Measurements from ENCODE around the gene MICAL2.

The MICAL2 gene

DNA sequence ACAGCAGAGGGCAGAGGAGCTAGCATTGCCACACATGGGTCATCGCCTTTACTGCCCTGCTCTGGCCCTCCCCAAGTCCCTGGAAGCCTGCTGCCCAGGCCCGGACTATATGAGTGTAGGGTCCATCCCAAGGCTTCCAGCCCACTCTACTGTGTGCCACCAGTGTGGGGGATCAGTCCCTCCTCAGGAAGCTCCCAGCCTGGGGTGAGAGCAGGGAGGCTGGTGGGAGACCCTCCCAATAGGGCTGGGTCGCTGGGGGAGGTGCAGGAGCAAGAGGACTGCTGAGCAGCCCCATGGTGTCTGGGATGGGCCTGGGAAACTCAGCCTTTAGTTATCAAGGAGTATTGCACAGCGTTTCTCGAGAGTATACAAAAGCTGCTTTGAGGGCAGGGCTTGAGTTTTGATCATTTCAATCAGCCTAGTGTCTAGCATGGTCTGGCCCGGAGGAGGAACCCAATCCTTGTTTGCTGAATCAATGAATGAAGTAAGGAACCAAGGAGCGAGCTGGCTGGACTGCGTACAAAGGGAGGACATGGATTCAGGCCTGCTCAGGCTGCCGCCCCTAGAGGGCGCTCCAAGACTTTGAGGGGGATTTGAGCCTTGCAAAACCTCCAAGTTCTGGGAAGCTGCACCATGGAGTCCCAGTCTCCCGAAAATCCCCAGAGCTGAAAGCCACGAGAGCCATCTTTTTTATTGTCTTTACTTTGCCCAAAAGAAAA is 178.0 kb downstream of the MICAL2 start:
- DNase-seq (ENCODE audit: low read depth) = peak; percentile 91

DNA sequence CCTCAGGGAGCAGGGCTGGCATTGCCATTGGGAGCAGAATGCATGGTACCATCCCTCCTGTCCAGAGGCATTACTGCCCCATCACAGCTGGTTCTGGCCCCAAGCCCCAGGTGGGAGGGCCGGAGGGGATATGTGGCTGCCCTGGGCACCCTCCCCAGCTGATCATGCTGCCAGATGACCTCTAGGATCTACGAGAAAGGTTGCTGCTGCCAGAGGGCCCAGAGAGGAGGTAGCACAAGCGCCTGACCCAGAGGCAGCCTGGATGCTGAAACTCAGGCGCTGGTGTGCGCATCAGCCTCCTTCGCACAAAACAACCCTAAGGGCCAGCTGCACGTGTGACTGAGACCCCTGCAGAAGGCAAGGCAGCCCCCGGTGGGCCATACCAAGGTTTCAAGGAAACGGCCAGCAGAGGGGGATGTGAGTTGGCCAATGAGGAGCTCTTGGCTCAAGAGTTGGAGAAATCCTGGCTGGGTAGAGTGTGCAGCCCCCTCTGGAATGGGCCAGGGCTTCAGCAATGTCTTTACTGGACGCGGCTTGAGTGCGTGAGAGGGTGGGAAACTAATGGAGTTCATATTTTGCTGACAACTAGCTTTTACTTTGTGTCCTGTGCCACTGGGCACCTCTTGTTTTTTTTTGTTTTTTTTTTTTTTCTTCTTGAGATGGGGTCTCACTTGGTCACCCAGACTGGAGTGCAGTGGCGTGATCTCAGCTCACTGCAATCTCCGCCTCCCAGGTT is 178.7 kb downstream of the MICAL2 start:
- DNase-seq (ENCODE audit: low read depth) = no peak

DNA sequence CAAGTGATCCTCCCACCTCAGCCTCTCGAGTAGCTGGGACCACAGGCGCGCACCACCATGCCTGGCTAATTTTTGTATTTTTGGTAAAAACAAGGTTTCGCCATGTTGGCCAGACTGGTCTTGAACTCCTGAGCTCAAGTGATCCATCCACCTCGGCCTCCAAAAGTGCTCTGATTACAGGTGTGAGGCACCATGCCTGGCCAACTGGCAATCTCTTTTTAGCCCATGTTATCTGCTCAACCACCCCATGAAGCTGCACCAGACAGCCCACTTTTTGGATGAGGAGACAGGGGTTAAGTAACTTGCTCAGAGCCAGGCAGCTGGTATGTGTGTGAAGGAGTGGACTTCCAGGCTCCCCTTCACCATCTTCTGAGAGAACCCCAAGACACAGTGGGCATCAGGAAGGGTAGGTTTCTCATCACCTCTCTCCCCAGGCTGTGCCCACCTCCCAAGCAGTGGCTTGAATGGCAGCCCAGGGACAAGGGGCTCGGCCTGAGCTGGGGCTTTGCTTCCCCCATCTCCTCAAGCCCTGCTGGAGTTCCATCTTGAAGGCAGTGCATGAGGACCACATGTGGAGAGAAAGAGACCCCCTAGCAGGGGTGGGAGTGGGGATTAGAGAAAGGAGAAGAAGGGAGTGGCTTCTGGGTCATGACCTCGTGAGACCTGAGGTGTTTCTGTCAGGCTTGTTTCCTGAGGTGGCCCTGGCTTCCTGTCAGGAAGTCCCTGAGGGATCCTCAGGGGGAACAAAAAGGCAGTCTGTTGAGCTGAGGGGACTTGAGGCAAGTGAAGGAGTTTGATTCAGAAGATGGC is 179.5 kb downstream of the MICAL2 start:
- no peak for DNase-seq (ENCODE audit: low read depth)

DNA sequence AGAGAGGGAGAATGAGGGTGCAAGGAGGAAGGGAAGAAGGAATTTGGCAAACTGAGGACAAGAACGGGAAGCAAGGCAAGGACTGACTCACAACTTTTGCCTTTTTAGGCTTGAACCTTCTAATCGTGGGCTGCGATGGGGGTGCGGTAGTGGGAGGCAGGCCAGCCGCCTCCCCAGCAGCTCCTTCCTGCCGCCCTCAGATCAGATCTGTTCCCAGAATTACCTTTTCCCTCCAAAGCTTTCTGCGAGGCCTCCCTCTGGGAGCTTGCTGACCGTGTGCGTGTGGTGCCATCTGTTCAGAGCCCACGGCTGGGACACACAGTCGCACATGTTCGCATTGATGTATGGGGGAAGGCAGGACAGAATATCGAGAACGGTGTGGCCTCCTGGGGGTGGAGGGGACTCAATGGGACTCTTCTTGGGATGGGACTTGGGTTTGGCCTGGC is 180.1 kb downstream of the MICAL2 start:
- no peak for DNase-seq (ENCODE audit: low read depth)

DNA sequence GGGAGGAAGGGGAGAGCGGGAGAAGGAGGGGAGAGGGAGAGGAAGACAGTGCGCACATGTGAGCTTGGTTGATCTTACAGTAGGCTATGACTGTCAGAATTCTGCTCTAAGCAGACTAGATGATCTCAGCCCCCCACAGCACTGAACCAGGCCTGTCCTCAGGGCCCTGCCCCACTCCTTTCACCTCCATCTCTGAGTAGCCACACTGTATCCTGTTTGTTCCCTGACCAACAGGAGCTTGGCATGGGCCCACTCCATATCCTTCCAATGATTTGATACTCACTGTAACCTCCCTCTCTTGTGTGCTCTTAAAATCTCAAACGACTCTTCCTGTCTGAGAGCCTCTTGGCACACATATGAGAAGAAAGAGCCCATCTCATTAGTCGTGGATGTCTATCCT is 180.9 kb downstream of the MICAL2 start:
- no peak for DNase-seq (ENCODE audit: low read depth)

DNA sequence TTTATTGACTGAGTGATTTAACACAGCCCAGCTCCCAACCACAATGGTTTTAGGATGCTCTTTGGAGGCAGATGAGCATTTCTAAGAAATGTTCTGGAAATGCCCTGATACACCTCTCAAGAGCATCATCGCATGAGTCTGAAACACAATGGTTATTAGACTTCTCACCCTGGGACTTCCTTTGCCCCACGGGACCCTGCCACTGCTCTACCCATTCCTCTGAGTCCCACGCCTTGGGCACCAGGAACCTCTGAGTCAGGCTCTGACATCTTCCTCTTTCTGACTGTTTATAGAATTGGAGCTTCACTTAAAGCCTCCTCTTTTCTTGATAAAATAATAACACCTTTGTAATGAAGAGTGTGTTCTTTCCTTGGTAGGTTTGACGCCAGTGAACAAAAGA is 181.4 kb downstream of the MICAL2 start:
- no peak for DNase-seq (ENCODE audit: low read depth)

DNA sequence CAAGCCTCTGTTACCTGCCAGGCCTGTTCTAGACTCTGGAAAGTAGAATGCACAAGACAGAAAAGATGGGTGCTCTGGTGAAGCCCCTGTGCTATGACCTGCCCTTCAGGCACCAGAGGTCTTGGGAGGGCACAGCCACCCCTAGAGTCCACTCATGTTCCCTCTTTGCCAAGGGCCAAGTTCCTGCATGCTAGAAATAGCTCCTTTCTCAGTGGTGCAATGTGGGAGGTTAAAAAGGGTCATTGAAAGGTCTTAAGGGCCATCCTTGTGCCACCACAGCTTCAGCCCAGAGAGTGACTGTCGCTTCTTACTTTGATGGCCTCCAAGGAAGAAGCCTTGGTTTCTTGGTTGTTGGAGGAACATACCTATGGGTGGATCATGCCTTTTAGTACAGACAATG is 182.4 kb downstream of the MICAL2 start:
- DNase-seq (ENCODE audit: low read depth) = no peak

DNA sequence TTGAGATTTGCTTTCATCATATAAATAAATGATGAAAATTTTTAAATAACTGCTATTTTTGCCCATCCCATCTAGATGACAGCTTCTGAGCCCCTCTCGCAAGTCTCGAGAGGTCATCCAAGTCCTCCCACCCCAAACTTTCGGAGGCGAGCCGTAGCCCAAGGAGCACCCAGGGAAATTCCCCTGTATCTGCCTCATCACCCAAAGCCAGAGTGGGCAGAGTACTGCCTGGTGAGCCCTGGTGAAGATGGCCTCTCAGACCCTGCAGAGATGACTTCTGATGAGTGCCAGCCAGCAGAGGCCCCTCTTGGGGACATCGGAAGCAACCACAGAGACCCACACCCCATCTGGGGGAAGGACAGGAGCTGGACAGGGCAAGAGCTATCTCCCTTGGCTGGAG is 183.1 kb downstream of the MICAL2 start:
- DNase-seq (ENCODE audit: low read depth) = no peak

DNA sequence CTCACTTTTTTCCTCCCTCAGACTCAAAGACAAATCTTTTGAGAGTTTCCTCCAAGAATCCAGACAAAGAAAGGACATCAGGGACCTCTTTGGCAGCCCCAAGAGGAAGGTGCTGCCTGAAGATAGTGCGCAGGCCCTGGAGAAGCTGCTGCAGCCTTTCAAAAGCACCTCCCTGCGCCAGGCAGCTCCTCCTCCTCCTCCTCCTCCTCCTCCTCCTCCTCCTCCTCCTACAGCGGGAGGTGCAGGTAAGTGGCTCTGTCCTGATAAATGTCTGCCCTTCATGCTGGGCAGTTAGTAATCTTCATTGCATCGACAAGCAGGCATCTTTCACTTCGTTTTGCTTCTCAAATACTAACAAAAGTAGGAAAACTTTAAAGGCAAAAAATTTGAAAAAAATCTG is 184.2 kb downstream of the MICAL2 start:
- no peak for DNase-seq (ENCODE audit: low read depth)

DNA sequence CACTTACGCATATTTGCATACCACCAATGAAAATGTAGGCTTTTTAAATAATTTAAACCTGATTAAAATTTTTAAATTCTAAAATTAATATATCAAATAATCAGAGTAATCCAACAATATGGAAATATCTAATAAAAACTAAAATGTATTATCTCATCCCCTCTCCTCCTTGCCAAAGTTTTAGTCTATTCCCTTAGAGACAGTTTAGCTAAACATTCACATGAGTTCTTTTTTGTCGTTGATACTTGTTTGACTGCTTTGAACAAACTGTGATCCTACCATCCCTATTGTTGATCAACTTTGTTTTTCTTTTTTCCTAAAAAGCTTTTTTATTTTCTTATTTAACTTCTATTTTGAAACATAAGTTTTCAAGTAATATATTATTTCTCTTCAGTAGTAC is 185.6 kb downstream of the MICAL2 start:
- no peak for DNase-seq (ENCODE audit: low read depth)

DNA sequence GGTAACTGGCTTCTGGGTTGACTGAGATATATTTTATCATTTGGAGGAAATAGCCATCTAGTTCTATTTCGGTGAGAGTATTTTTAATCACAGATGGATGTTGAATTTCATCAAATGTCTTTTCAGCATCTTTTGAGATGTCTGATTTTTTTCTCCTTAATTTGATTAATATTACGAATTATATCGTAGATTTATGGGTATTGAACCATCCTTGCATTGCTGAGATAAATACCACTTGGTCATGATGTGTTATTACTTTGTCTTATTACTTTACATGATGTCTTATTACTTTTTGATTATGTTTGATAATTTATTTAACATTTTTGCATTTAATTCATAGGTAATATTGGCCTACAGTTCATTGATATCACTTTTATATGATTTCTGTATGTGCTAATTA is 188.2 kb downstream of the MICAL2 start:
- DNase-seq (ENCODE audit: low read depth) = no peak

DNA sequence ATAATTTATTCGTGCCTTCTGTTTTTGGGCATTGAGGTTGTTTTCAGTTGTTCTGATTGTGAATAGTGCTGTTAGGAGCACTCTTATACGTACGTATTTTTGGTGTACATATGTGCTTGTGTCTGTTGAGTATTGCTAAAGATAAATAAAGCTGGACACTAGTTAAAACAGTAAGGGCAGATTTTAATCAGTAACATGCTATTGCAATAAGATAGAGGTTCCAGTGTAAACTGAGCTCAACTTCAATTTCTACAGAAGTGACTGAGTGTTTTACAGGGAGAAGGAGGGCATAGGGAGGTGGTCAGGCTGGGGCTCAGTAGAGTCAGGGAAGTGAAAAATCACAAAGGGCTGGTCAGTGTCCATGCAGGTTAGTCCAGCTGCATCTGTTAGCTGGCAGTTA is 191.0 kb downstream of the MICAL2 start:
- DNase-seq (ENCODE audit: low read depth) = no peak

DNA sequence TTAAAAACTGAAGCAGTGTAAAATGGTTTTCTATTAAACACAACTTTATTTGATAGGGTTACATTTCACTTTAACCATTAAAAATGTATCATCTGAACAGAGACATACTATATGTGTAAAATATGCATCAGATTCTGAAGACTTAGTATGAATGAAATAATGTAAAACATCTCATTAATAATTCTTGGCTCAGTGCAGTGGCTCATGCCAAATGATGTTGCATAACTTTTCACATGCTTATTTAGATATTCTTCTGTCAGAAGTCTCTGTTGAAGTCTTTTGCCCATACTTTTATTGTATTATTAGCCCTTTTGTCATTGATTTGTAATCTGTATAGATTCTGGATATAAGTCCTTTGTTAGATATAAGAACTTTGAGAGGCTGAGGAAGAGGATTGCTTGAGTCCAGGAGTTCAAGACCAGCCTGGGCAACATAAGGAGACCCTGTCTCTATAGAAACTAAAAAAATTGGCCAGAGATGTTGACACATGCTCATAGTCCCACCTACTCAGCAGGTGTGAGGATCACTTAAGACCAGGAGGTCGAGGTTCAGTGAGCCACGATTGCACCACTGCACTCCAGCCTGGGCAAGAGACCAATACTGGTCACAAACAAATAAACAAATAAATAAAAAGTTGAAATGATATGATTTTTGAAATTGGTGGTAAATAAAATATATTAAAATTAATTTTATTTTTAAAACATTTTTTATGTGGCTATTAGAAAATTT is 193.2 kb downstream of the MICAL2 start:
- DNase-seq (ENCODE audit: low read depth) = no peak

DNA sequence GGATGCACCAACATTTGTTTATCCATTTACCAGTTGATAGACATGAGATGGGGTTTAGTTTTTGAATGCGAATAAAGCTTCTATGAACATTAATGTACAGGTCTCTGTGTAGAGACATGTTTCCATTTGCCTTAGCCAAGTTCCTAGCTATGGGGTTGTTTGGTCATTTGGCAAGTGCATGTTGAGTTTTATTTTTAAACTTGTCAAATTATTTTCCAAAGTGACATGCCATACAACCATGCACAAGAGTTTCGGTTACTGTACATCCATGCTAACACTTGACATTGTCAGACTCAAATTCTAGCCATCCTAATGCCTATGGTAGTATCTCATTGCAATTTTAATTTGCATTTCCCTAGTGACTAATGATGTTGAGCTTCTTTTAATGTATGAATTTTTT is 196.4 kb downstream of the MICAL2 start:
- DNase-seq (ENCODE audit: low read depth) = no peak

DNA sequence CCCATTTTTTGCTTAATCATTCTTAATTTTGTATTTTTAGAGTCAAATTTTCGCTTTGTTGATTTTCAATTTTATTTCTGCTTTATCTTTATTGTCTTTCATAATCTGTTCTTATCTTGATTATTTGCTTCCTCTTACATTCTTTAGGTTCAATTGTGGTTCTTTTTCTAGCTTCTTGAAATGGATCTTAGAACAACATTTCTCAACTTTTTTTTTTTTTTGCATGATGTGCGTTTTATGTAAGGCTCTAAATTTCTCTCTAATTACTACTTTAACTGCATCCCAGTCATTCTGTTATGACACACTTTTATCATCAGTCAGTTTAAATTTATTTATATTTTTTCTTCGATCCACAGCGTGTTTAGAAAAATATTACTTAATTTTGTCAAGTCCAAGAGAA is 201.7 kb downstream of the MICAL2 start:
- no peak for DNase-seq (ENCODE audit: low read depth)

Data from HS-27A (cell line).